ENCODE results near the gene NEK1. TPM values are rescaled to one million over a fixed set of nuclear protein-coding genes. Genes with fewer than 3 reads are reported as not detected.

The NEK1 gene
- polyA plus RNA-seq, 1 of the 3 experiments (the other 2 are of a cell fraction) = 2.0 TPM

DNA sequence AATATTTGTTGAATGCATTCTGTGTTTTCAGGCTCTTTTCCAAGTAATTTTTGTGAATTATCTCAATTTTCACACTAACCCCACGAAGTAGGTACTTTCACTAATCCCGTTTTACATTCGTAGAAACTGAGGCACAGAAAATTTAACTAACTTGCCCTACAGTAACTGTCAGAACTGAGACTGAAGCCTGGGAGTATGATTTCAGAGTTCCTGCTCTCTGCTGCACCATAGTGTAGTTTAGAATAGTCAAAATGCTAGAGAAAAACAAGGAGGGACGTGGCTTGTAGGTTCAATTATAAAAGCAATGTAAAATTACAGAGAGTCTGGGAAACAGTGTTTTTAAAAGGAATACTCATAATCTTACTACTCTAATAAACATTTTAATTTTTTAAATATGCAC lies 10.2 kb upstream of the NEK1 start:
- Histone ChIP-seq H3K9me3 (no peaks in the 10 kb centered on the region), H3K4me3 (ENCODE audit: low read depth in 2 of 2, low read length in 1 of 2) (peak overlapping the region; percentile 83 to 92; a peak in 2 of 4 replicates), H2AFZ (ENCODE audit: low read depth) (no peak overlapping the region), H3K9me2 (no peaks in the 10 kb centered on the region), H3K4me2 (peak overlapping the region; percentile 82; the same call in 1 of the 2 replicates), H3K79me2 (ENCODE audit: insufficient read depth) (peaks cover 70% of the 10 kb centered on the region), H3K9ac (peak overlapping the region; percentile 98; the same call in 1 of the 2 replicates), H3F3A (replicated peaks; ENCODE audit: insufficient read depth) (peaks cover 11% of the 10 kb centered on the region), H3K4me1 (ENCODE audit: control insufficient read depth in 1 of 2, insufficient read depth in 2 of 2, low read depth in 1 of 2, low read length in 1 of 2) (peaks cover 0 to 11% of the 10 kb centered on the region in 2 experiments; a peak in 2 of 4 replicates), H3K27me3 (ENCODE audit: insufficient read depth) (no peaks in the 10 kb centered on the region), H3K27ac (ENCODE audit: low read depth in 2 of 2, low read length in 1 of 2) (peak overlapping the region; percentile 69 to 97), H4K20me1 (ENCODE audit: insufficient read depth) (peaks cover 4% of the 10 kb centered on the region; the same call in 1 of the 2 replicates), H3K36me3 (replicated peaks in 1 of 2; ENCODE audit: control insufficient read depth in 1 of 2, insufficient read depth in 2 of 2, low read length in 1 of 2) (no peaks in the 10 kb centered on the region)
- ChIA-PET CTCF (no interaction called here), POLR2A (no interaction called here)
- no peak for DNase-seq
- TF ChIP-seq TCF12 (IDR thresholded peaks at IDR 0.05) = no peak
- TF ChIP-seq GATA2 (CRISPR knock-in tag; IDR thresholded peaks at IDR 0.05) = no peak
- no peak for TF ChIP-seq FOXJ3 (CRISPR knock-in tag; IDR thresholded peaks at IDR 0.05)
- no peak for TF ChIP-seq RXRA (IDR thresholded peaks at IDR 0.05; ENCODE audit: borderline replicate concordance, low read depth)
- TF ChIP-seq EZH2phosphoT487 (IDR thresholded peaks at IDR 0.05; ENCODE audit: borderline replicate concordance, low read depth) = no peak
- TF ChIP-seq TAF1 (IDR thresholded peaks at IDR 0.05; ENCODE audit: borderline replicate concordance, low read depth, low read length) = no peak
- TF ChIP-seq FOXM1 (IDR thresholded peaks at IDR 0.05; ENCODE audit: low read depth) = no peak
- 37% methylated on average over 4 of the region's 4 CpGs for WGBS (ENCODE audit: low lambda C conversion rate)

DNA sequence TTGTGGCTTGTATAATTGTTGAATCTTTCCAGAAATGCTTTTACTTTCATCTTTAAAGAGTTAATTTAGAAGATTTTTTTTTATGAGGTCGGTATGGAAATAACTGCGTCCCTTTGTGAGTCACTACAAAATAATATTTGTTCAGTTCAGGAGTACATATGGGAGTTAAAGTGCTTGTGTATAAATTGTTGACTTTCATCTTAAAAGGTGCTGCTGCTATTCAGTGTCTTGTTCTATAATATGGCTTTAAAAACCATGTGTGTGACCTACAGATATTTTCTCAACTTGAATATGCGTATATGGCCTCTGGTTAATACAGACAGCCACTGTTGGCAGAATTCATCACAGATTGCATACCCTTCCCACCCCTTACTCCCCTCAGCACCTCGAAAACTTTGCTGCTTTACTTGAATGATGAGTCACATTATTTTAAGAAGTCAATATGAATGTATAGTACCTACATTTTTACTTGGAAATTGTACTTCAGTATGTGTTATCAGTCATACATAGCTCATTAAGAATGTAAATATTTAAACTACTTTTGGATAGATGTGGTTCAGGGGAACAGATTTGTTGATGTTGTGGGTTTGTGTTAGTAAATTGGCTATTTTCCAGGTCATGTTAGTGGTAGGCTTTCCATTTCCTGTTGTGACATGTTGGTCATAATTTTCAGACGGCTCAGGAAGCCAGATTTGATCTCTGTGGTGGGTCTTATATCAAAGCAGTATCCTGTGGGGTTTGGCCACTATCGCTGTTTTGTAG lies 9.5 kb upstream of the NEK1 start:
- DNase-seq = peak; percentile 22
- no peaks in the 10 kb centered on the region for H3K36me3 ChIP-seq (replicated peaks in 1 of 2; ENCODE audit: control insufficient read depth in 1 of 2, insufficient read depth in 2 of 2, low read length in 1 of 2)
- H3K9me2 ChIP-seq = no peaks in the 10 kb centered on the region
- ChIA-PET POLR2A (no interaction called here), CTCF (interaction anchor here (1.1 kb wide), 1 partner anchor 9 kb away, joined by 3 read pairs; no protein-coding TSS in a partner anchor)
- TF ChIP-seq RFX5 (IDR thresholded peaks at IDR 0.05; ENCODE audit: low read length) = no peak
- TF ChIP-seq, protein P1, sequence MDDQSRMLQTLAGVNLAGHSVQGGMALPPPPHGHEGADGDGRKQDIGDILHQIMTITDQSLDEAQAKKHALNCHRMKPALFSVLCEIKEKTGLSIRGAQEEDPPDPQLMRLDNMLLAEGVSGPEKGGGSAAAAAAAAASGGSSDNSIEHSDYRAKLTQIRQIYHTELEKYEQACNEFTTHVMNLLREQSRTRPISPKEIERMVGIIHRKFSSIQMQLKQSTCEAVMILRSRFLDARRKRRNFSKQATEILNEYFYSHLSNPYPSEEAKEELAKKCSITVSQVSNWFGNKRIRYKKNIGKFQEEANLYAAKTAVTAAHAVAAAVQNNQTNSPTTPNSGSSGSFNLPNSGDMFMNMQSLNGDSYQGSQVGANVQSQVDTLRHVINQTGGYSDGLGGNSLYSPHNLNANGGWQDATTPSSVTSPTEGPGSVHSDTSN (IDR thresholded peaks at IDR 0.05) = peak; percentile 53
- peak; percentile 9; the same call in 1 of the 2 replicates for TF ChIP-seq JUND (IDR thresholded peaks at IDR 0.05)
- peak in 1 of 2 experiments; percentile 13; a peak in 1 of 4 replicates for TF ChIP-seq EP300 (IDR thresholded peaks at IDR 0.05; ENCODE audit: borderline replicate concordance in 1 of 2, low read depth in 1 of 2, low read length in 1 of 2)
- TF ChIP-seq TCF12 (IDR thresholded peaks at IDR 0.05) = peak; percentile 26; the same call in 1 of the 2 replicates
- TF ChIP-seq NFIC (IDR thresholded peaks at IDR 0.05; ENCODE audit: borderline replicate concordance) = peak; percentile 74
- no peaks in the 10 kb centered on the region for H3K27me3 ChIP-seq (ENCODE audit: insufficient read depth)
- H3K27ac ChIP-seq (ENCODE audit: low read depth in 2 of 2, low read length in 1 of 2) = peak overlapping the region; percentile 69 to 97
- H3K4me3 ChIP-seq (ENCODE audit: low read depth in 2 of 2, low read length in 1 of 2) = peak overlapping the region; percentile 83 to 92
- H3F3A ChIP-seq (replicated peaks; ENCODE audit: insufficient read depth) = peaks cover 7% of the 10 kb centered on the region
- no peaks in the 10 kb centered on the region for H4K20me1 ChIP-seq (ENCODE audit: insufficient read depth)
- WGBS (ENCODE audit: low lambda C conversion rate) = 3% methylated on average over 6 of the region's 6 CpGs
- no peak overlapping the region for H2AFZ ChIP-seq (ENCODE audit: low read depth)
- H3K4me1 ChIP-seq (ENCODE audit: control insufficient read depth in 1 of 2, insufficient read depth in 2 of 2, low read depth in 1 of 2, low read length in 1 of 2) = peaks cover 0 to 11% of the 10 kb centered on the region in 2 experiments; a peak in 2 of 4 replicates
- H3K9me3 ChIP-seq = no peaks in the 10 kb centered on the region
- H3K4me2 ChIP-seq = peak overlapping the region; percentile 82
- peaks cover 64% of the 10 kb centered on the region for H3K79me2 ChIP-seq (ENCODE audit: insufficient read depth)
- peak overlapping the region; percentile 98; the same call in 1 of the 2 replicates for H3K9ac ChIP-seq
